ENCODE results near the gene DNAJC11.
A peak's percentile ranks its signal among the peaks of the same experiment; 100 is the strongest.

The DNAJC11 gene

GRCh38 chr1:6599141-6599975, 102.3 kb downstream of the DNAJC11 start:
- Histone ChIP-seq H3K4me1 (peaks cover 0 to 70% (median 58%) of the 10 kb centered on the region in 4 donors), H3K27ac (peak overlapping the region; percentile 98 to 99), H3K9me3 (no peaks in the 10 kb centered on the region), H3K27me3 (no peaks in the 10 kb centered on the region), H3K36me3 (peaks cover 49 to 56% (median 53%) of the 10 kb centered on the region in 3 donors), H3K4me3 (peak overlapping the region; percentile 95 to 98)
- no peak for DNase-seq
- intact Hi-C loops (cut with DNase I; ENCODE audit: low total_unique reads): no loop called here
- no peak for TF ChIP-seq CTCF (IDR thresholded peaks at IDR 0.05)

GRCh38 chr1:6597777-6598131, 103.9 kb downstream of the DNAJC11 start:
- Histone ChIP-seq H3K9me3 (no peaks in the 10 kb centered on the region), H3K27ac (peak overlapping the region; percentile 57 to 99), H3K4me3 (peak overlapping the region; percentile 17 to 98), H3K27me3 (no peaks in the 10 kb centered on the region), H3K4me1 (peaks cover 0 to 75% (median 63%) of the 10 kb centered on the region in 4 donors), H3K36me3 (peaks cover 65 to 72% (median 69%) of the 10 kb centered on the region in 3 donors)
- intact Hi-C loops (cut with DNase I; ENCODE audit: low total_unique reads): no loop called here
- TF ChIP-seq CTCF (IDR thresholded peaks at IDR 0.05): no peak
- no peak for DNase-seq

GRCh38 chr1:6596886-6597776, 104.5 kb downstream of the DNAJC11 start:
- intact Hi-C loops (cut with DNase I; ENCODE audit: low total_unique reads): no loop called here

GRCh38 chr1:6596351-6596750, 105.3 kb downstream of the DNAJC11 start:
- peaks cover 0 to 89% (median 78%) of the 10 kb centered on the region in 4 donors for H3K4me1 ChIP-seq
- H3K27me3 ChIP-seq: no peaks in the 10 kb centered on the region
- peak overlapping the region; percentile 57 to 99 for H3K27ac ChIP-seq
- intact Hi-C loops (cut with DNase I; ENCODE audit: low total_unique reads): no loop called here
- DNase-seq: no peak
- TF ChIP-seq CTCF (IDR thresholded peaks at IDR 0.05): no peak
- peak overlapping the region; percentile 10 to 98 for H3K4me3 ChIP-seq
- H3K36me3 ChIP-seq: peaks cover 74 to 86% (median 79%) of the 10 kb centered on the region in 3 donors
- no peaks in the 10 kb centered on the region for H3K9me3 ChIP-seq

More at GRCh38 chr1:6596886-6597776, 104.5 kb downstream of the DNAJC11 start:
- no peak for DNase-seq
- H3K36me3 ChIP-seq: peaks cover 71 to 78% (median 74%) of the 10 kb centered on the region in 3 donors
- no peaks in the 10 kb centered on the region for H3K9me3 ChIP-seq
- no peak for TF ChIP-seq CTCF (IDR thresholded peaks at IDR 0.05)
- H3K4me1 ChIP-seq: peaks cover 0 to 82% (median 70%) of the 10 kb centered on the region in 4 donors
- H3K4me3 ChIP-seq: peak overlapping the region; percentile 17 to 98
- peak overlapping the region; percentile 57 to 99 for H3K27ac ChIP-seq
- no peaks in the 10 kb centered on the region for H3K27me3 ChIP-seq

GRCh38 chr1:6594977-6595740, 106.5 kb downstream of the DNAJC11 start:
- H3K4me3 ChIP-seq: no peak overlapping the region
- no peaks in the 10 kb centered on the region for H3K9me3 ChIP-seq
- intact Hi-C loops (cut with DNase I; ENCODE audit: low total_unique reads): no loop called here
- TF ChIP-seq CTCF (IDR thresholded peaks at IDR 0.05): no peak
- peak overlapping the region; percentile 86 to 99 for H3K27ac ChIP-seq
- peaks cover 0 to 98% (median 88%) of the 10 kb centered on the region in 4 donors for H3K4me1 ChIP-seq
- H3K36me3 ChIP-seq: peaks cover 77 to 98% (median 91%) of the 10 kb centered on the region in 3 donors
- no peak for DNase-seq
- no peaks in the 10 kb centered on the region for H3K27me3 ChIP-seq

Measured in tibial artery (tissue), 4 donors.